SK-MEL-5 (cell line): ENCODE data around the gene AKAP1. TPM values are rescaled to one million over a fixed set of nuclear protein-coding genes. Genes with fewer than 3 reads are reported as not detected.

ENCODE experiments used
- DNase-seq: peaks from one replicate; pipeline ENCODE4 v3.0.0-alpha.2; 2016; ENCODE audit warnings: low read depth, low spot score
- in situ Hi-C: cut with HindIII; loops from 2 replicates; pipeline ENCODE4 v1.10.0; 2016; ENCODE audit warnings: low sequenced_read_pairs, high pct_unique_total_duplicates, low pct_unique_long_range_greater_than_20kb
- total RNA-seq: library from RNA; depleted of rRNA; stranded (reverse); fragments of >200 nt; shearing (Covaris generic); gene quantifications from 2 replicates; pipeline ENCODE4 v1.2.3, GENCODE V29; 2014; rRNA removed

AKAP1 gene
- total RNA-seq, 1 experiment from 2014 or later: 35.1 TPM

DNA sequence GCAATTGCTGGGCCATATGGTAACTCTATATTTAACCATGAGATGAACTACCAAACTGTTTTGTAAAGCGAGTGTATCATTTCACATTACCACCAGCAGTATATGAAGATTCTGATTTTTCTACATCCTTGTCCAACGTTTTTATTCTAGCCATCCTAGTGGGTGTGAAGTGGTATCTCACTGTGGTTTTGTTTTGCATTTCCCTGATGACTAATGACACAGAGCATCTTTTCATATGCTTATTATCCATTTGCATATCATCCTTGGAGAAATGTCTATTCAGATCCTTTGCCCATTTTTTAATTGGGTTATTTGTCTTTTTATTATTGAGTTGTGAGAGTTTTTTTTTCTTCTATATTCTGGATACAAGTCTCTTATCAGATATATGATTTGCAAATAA, 83.6 kb downstream of the AKAP1 start:
- DNase-seq: no peak
- in situ Hi-C loops: no loop called here

- no peak for DNase-seq
- in situ Hi-C loops: no loop called here
Measured at GRCh38 chr17:57170866-57171265, 85.8 kb downstream of the AKAP1 start.

Other genes with a start within 250 kb of the AKAP1 start
- gene TRIM25, start 171.2 kb upstream of the AKAP1 start, total RNA-seq: 15.2 and 16.8 TPM in 2 replicates
- 26.0 and 26.6 TPM in 2 replicates for gene COIL, start 124.2 kb upstream of the AKAP1 start, total RNA-seq
- gene SCPEP1, start 107.1 kb upstream of the AKAP1 start, total RNA-seq: 124 and 141 TPM in 2 replicates
- 74.8 and 85.2 TPM in 2 replicates for gene MSI2, start 171.3 kb downstream of the AKAP1 start, total RNA-seq